HUES64 (cell line): ENCODE data around the gene RAC2.

Source experiments
- H3K27ac ChIP-seq: 2 replicates; pipeline ENCODE4 v1.7.0; 2013; ENCODE audit warnings: low read depth, low read length, inconsistent platforms
- H3K27me3 ChIP-seq: 2 replicates; pipeline ENCODE4 v1.6.1; 2013; ENCODE audit warnings: mild to moderate bottlenecking, low read length; ENCODE audit not compliant: insufficient read depth
- H3K36me3 ChIP-seq: 2 replicates; pipeline ENCODE4 v1.6.1; 2013; ENCODE audit warnings: mild to moderate bottlenecking, low read length; ENCODE audit not compliant: insufficient read depth
- H3K4me1 ChIP-seq: 2 replicates; pipeline ENCODE4 v1.6.1; 2013; ENCODE audit warnings: mild to moderate bottlenecking, low read length, moderate library complexity; ENCODE audit not compliant: insufficient read depth
- H3K4me3 ChIP-seq: 2 replicates; pipeline ENCODE4 v1.5.1; 2013; ENCODE audit warnings: mild to moderate bottlenecking, low read length, moderate library complexity
- H3K9ac ChIP-seq: 2 replicates; pipeline ENCODE4 v1.6.1; 2013; ENCODE audit warnings: mild to moderate bottlenecking, low read depth, low read length
- H3K9me3 ChIP-seq: 2 replicates; pipeline ENCODE4 v1.6.1; 2013; ENCODE audit warnings: low read depth, low read length; ENCODE audit not compliant: insufficient read depth
- WGBS: fragments of 150-250, 120-280 bp; methylation state at CpG from one replicate; pipeline ENCODE4 v1.1.7; 2013; ENCODE audit warnings: missing lambda C conversion rate; 5-methylcytosine and 5-hydroxymethylcytosine counted together

RAC2 gene

GRCh38 chr22:37223965-37224551, 20.0 kb downstream of the RAC2 start:
- 93% methylated on average over 3 of the region's 3 CpGs for WGBS
- Histone ChIP-seq H3K9me3 (no peaks in the 10 kb centered on the region), H3K9ac (no peak overlapping the region), H3K4me3 (no peak overlapping the region), H3K4me1 (no peaks in the 10 kb centered on the region), H3K27ac (no peak overlapping the region), H3K36me3 (no peaks in the 10 kb centered on the region), H3K27me3 (no peaks in the 10 kb centered on the region)

- WGBS, result 87% methylated on average over 8 of the region's 8 CpGs
- H3K4me1 ChIP-seq, result no peaks in the 10 kb centered on the region
- H3K36me3 ChIP-seq, result no peaks in the 10 kb centered on the region
- no peaks in the 10 kb centered on the region for H3K9me3 ChIP-seq
- no peak overlapping the region for H3K4me3 ChIP-seq
- H3K27ac ChIP-seq, result no peak overlapping the region
- H3K9ac ChIP-seq, result no peak overlapping the region
- no peaks in the 10 kb centered on the region for H3K27me3 ChIP-seq
These were observed 21.6 kb downstream of the RAC2 start for GRCh38 chr22:37222440-37222971.

DNA sequence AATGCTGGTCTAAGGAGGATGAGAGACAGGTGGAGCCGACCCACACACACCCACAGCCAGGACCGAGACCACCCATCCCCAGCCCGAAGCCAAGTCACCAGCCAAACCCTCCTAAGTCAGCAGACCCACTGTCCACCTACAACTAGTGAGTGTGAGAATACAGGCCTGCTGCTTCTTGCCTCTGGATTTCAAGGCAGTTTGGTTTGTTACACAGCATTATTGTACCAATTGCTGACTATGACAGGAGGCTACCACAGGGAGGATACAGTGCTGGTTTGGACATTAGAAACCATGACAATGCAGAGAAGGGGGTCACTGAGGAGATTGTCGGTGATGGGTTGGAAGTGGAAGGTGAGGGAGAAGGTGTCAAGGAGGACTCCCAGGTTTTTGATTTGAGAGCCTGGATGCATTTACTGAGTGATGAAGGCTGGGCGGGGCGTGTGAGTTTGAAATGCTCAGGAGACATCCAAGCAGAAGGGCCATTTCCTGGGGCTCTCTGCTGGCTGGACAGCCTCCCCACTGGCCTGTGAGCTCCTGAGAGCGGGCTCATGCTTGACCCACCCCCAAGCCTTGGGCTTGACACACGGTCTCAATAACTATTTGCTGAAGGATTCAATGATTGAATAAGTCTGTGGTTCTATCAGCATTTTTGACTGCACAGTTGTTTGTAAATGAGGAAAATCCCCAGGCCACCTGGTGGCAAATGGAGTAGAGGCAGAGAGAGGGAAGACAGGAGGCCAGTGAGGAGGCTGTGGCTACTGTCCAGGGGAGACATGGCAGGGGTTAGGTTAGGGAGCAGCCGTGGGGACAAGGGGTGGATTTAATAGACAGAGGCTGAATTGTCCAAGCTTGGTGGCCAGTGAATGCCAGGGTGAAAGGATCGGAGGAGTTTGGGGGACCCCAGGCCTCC, 22.4 kb downstream of the RAC2 start:
- Histone ChIP-seq H3K9me3 (no peaks in the 10 kb centered on the region), H3K27me3 (no peaks in the 10 kb centered on the region), H3K4me3 (no peak overlapping the region), H3K27ac (no peak overlapping the region), H3K9ac (no peak overlapping the region), H3K4me1 (no peaks in the 10 kb centered on the region), H3K36me3 (no peaks in the 10 kb centered on the region)
- WGBS, result 96% methylated on average over 9 of the region's 10 CpGs

GRCh38 chr22:37220543-37220981, 23.5 kb downstream of the RAC2 start:
- H3K36me3 ChIP-seq, result no peaks in the 10 kb centered on the region
- 72% methylated on average over 4 of the region's 4 CpGs for WGBS
- no peaks in the 10 kb centered on the region for H3K4me1 ChIP-seq
- no peak overlapping the region for H3K9ac ChIP-seq
- no peaks in the 10 kb centered on the region for H3K27me3 ChIP-seq
- no peak overlapping the region for H3K4me3 ChIP-seq
- no peaks in the 10 kb centered on the region for H3K9me3 ChIP-seq
- no peak overlapping the region for H3K27ac ChIP-seq

- Histone ChIP-seq H3K9ac (no peak overlapping the region), H3K27me3 (no peaks in the 10 kb centered on the region), H3K4me1 (no peaks in the 10 kb centered on the region), H3K9me3 (no peaks in the 10 kb centered on the region), H3K36me3 (no peaks in the 10 kb centered on the region), H3K27ac (no peak overlapping the region), H3K4me3 (no peak overlapping the region)
- 92% methylated on average over 6 of the region's 6 CpGs for WGBS
These were observed 24.5 kb downstream of the RAC2 start for GRCh38 chr22:37219533-37219932.

GRCh38 chr22:37218771-37219411, 25.2 kb downstream of the RAC2 start:
- Histone ChIP-seq H3K9ac (no peak overlapping the region), H3K27ac (no peak overlapping the region)
- WGBS, result 82% methylated on average over 7 of the region's 7 CpGs

GRCh38 chr22:37218399-37218770, 25.7 kb downstream of the RAC2 start:
- Histone ChIP-seq H3K27ac (no peak overlapping the region), H3K36me3 (no peaks in the 10 kb centered on the region), H3K9me3 (no peaks in the 10 kb centered on the region), H3K4me1 (no peaks in the 10 kb centered on the region), H3K4me3 (no peak overlapping the region), H3K27me3 (no peaks in the 10 kb centered on the region), H3K9ac (no peak overlapping the region)
- WGBS, result 97% methylated on average over 6 of the region's 6 CpGs

More at GRCh38 chr22:37218771-37219411, 25.2 kb downstream of the RAC2 start:
- no peaks in the 10 kb centered on the region for H3K4me1 ChIP-seq
- H3K36me3 ChIP-seq, result no peaks in the 10 kb centered on the region
- H3K4me3 ChIP-seq, result no peak overlapping the region
- no peaks in the 10 kb centered on the region for H3K27me3 ChIP-seq
- H3K9me3 ChIP-seq, result no peaks in the 10 kb centered on the region

DNA sequence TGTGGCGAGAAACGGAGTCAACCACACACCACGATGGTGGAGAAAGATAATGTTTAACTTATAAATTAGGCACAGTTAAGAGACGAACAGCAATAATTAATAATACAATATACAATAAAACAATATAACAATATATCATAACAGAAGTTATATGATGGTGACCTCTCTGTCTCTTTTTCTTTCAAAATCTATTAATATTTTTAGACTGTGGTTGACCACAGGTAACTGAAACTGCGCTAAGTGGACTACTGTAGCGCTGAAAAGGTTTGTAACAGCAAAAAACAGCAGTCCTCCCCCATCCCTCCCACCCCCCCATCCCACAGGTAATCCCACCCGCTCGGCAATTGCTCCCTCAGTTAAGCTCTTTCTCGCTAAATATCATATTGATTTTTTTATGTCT, 28.2 kb downstream of the RAC2 start:
- Histone ChIP-seq H3K9ac (no peak overlapping the region), H3K4me3 (no peak overlapping the region), H3K9me3 (no peaks in the 10 kb centered on the region), H3K4me1 (peaks cover 5% of the 10 kb centered on the region; the same call in 1 of the 2 replicates), H3K36me3 (no peaks in the 10 kb centered on the region), H3K27ac (no peak overlapping the region), H3K27me3 (no peaks in the 10 kb centered on the region)
- 90% methylated on average over 8 of the region's 9 CpGs for WGBS

GRCh38 chr22:37214731-37215030, 29.4 kb downstream of the RAC2 start:
- no peak overlapping the region for H3K9ac ChIP-seq
- H3K27me3 ChIP-seq, result no peaks in the 10 kb centered on the region
- peaks cover 5% of the 10 kb centered on the region; the same call in 1 of the 2 replicates for H3K4me1 ChIP-seq
- H3K4me3 ChIP-seq, result no peak overlapping the region
- no peaks in the 10 kb centered on the region for H3K9me3 ChIP-seq
- WGBS, result 88% methylated on average over 13 of the region's 13 CpGs
- H3K27ac ChIP-seq, result no peak overlapping the region
- H3K36me3 ChIP-seq, result no peaks in the 10 kb centered on the region

GRCh38 chr22:37213941-37214730, 29.9 kb downstream of the RAC2 start:
- no peaks in the 10 kb centered on the region for H3K36me3 ChIP-seq
- H3K9ac ChIP-seq, result no peak overlapping the region

More at GRCh38 chr22:37213941-37214730, 29.9 kb downstream of the RAC2 start:
- no peak overlapping the region for H3K27ac ChIP-seq
- peaks cover 5% of the 10 kb centered on the region; the same call in 1 of the 2 replicates for H3K4me1 ChIP-seq
- 87% methylated on average over 13 of the region's 13 CpGs for WGBS
- no peak overlapping the region for H3K4me3 ChIP-seq
- H3K9me3 ChIP-seq, result no peaks in the 10 kb centered on the region
- no peaks in the 10 kb centered on the region for H3K27me3 ChIP-seq
